IMR-90 (cell line): ENCODE results near the gene C5AR2. TPM values are rescaled to one million over a fixed set of nuclear protein-coding genes. Genes with fewer than 3 reads are reported as not detected.

Source experiments
- ATAC-seq: fragments of 200-7000 bp; cut with Tn5 transposase; 2 replicates; pipeline ENCODE4 v1.9.1; 2020; ENCODE audit warnings: low read depth, mild to moderate bottlenecking, moderate library complexity
- Bru-seq: library from RNA; stranded (reverse); fragments of 400-500 nt; gene quantifications from one replicate; lab custom pipeline; 2021; lab: Mats Ljungman, UMichigan
- BruChase-seq, 2 experiments: library from RNA; stranded (reverse); fragments of 400-500 nt; gene quantifications; one replicate each; lab custom pipeline; 2021; lab: Mats Ljungman, UMichigan
- BruUV-seq: library from RNA; stranded (reverse); fragments of 400-500 nt; replicated peaks from 2 replicates; lab custom pipeline; 2021; lab: Mats Ljungman, UMichigan
- CTCF ChIA-PET: fragments of 300-600 bp; formaldehyde crosslinking; extraction: SDS; loops from one replicate; lab custom pipeline; 2021; ENCODE audit warnings: antibody characterized with exemption; lab: Yijun Ruan, JAX
- POLR2A ChIA-PET: fragments of 300-600 bp; sonication (Branson Sonifier 250); formaldehyde crosslinking; loops from one replicate; lab custom pipeline; 2022; ENCODE audit warnings: antibody characterized with exemption; ENCODE audit not compliant: unreplicated experiment; lab: Charles Lee
- DNase-seq: peaks from one replicate; pipeline ENCODE4 v3.0.0; 2013
- H2AFZ ChIP-seq: replicated peaks from 2 replicates; pipeline ENCODE3; 2013; ENCODE audit warnings: low read length, mild to moderate bottlenecking; ENCODE audit not compliant: poor library complexity
- H2AK5ac ChIP-seq: 2 replicates; pipeline ENCODE4 v1.6.1; 2013; ENCODE audit warnings: low read depth, low read length, inconsistent platforms
- H2AK9ac ChIP-seq: replicated peaks from 2 replicates; pipeline ENCODE3; 2013; ENCODE audit warnings: mild to moderate bottlenecking, low read depth, low read length, moderate library complexity; ENCODE audit not compliant: poor library complexity
- H2BK120ac ChIP-seq: 2 replicates; pipeline ENCODE4 v1.6.1; 2013; ENCODE audit warnings: low read depth, low read length, inconsistent platforms
- H2BK15ac ChIP-seq: 3 replicates; pipeline ENCODE4 v1.6.1; 2013; ENCODE audit warnings: low read depth, low read length, inconsistent platforms
- H2BK20ac ChIP-seq: 2 replicates; pipeline ENCODE4 v1.6.1; 2013; ENCODE audit warnings: low read depth, mild to moderate bottlenecking, inconsistent platforms, low read length, moderate library complexity
- H2BK5ac ChIP-seq: 2 replicates; pipeline ENCODE4 v1.6.1; 2013; ENCODE audit warnings: mild to moderate bottlenecking, low read depth, low read length, inconsistent platforms; ENCODE audit not compliant: poor library complexity, severe bottlenecking
- H3K14ac ChIP-seq: replicated peaks from 2 replicates; pipeline ENCODE4 v1.6.1; 2013; ENCODE audit warnings: low read depth, low read length, inconsistent platforms
- H3K18ac ChIP-seq: 2 replicates; pipeline ENCODE4 v1.6.1; 2013; ENCODE audit warnings: low read depth, low read length, control low read depth
- H3K23ac ChIP-seq: 2 replicates; pipeline ENCODE4 v1.6.1; 2013; ENCODE audit warnings: low read depth, low read length, inconsistent platforms
- H3K27ac ChIP-seq: 2 replicates; pipeline ENCODE4 v1.5.1; 2013; ENCODE audit warnings: mild to moderate bottlenecking, control low read depth, low read length; ENCODE audit not compliant: insufficient read depth
- H3K27me3 ChIP-seq: 2 replicates; pipeline ENCODE4 v1.6.1; 2013; ENCODE audit warnings: low read length; ENCODE audit not compliant: control insufficient read depth, insufficient read depth
- H3K36me3 ChIP-seq: 2 replicates; pipeline ENCODE4 v1.6.1; 2013; ENCODE audit warnings: low read length, mixed read lengths; ENCODE audit not compliant: control insufficient read depth, insufficient read depth
- H3K4ac ChIP-seq: 2 replicates; pipeline ENCODE4 v1.6.1; 2013; ENCODE audit warnings: low read depth, low read length, inconsistent platforms
- H3K4me1 ChIP-seq: 2 replicates; pipeline ENCODE4 v1.6.1; 2013; ENCODE audit warnings: low read length, mixed read lengths; ENCODE audit not compliant: control insufficient read depth, insufficient read depth
- H3K4me2 ChIP-seq: 2 replicates; pipeline ENCODE4 v1.6.1; 2013; ENCODE audit warnings: low read depth, mild to moderate bottlenecking, control low read depth, low read length, moderate library complexity
- H3K4me3 ChIP-seq: 2 replicates; pipeline ENCODE4 v1.5.1; 2013; ENCODE audit warnings: low read depth, mild to moderate bottlenecking, control low read depth, low read length, moderate library complexity; ENCODE audit not compliant: insufficient read depth
- H3K56ac ChIP-seq: 2 replicates; pipeline ENCODE4 v1.6.1; 2013; ENCODE audit warnings: low read length, inconsistent platforms; ENCODE audit not compliant: insufficient read depth; ENCODE audit errors: extremely low read depth
- H3K79me1 ChIP-seq, 2 experiments: 2 replicates each; pipeline ENCODE4 v1.6.1; 2013; ENCODE audit warnings: low read length in 2 of 2, inconsistent platforms in 1 of 2, low read depth in 1 of 2
- H3K9ac ChIP-seq: 2 replicates; pipeline ENCODE4 v1.6.1; 2013; ENCODE audit warnings: low read depth, low read length, control low read depth
- H3K9me1 ChIP-seq: 2 replicates; pipeline ENCODE4 v1.6.1; 2013; ENCODE audit warnings: low read length, inconsistent platforms; ENCODE audit not compliant: insufficient read depth
- H3K9me3 ChIP-seq: 2 replicates; pipeline ENCODE4 v1.6.1; 2013; ENCODE audit warnings: low read length; ENCODE audit not compliant: control insufficient read depth, insufficient read depth
- H4K20me1 ChIP-seq: 2 replicates; pipeline ENCODE4 v1.6.1; 2013; ENCODE audit warnings: low read length, inconsistent platforms; ENCODE audit not compliant: insufficient read depth
- H4K5ac ChIP-seq: 2 replicates; pipeline ENCODE4 v1.6.1; 2013; ENCODE audit warnings: mild to moderate bottlenecking, low read depth, low read length, control low read depth
- H4K8ac ChIP-seq, 2 experiments: 2 replicates each; pipeline ENCODE4 v1.6.1; 2013; ENCODE audit warnings: low read depth in 2 of 2, low read length in 2 of 2, control low read depth in 1 of 2, inconsistent platforms in 1 of 2
- H4K91ac ChIP-seq: 2 replicates; pipeline ENCODE4 v1.6.1; 2013; ENCODE audit warnings: low read depth, low read length, inconsistent platforms; ENCODE audit not compliant: insufficient read depth
- FOS ChIP-seq: fragments of 150-350 bp; IDR thresholded peaks from 2 replicates; pipeline ENCODE4 v1.6.1; 2016; ENCODE audit warnings: low read depth, low read length
- NFE2L2 ChIP-seq: fragments of 150-350 bp; IDR thresholded peaks from 2 replicates; pipeline ENCODE4 v1.6.1; 2016; ENCODE audit warnings: low read depth, mild to moderate bottlenecking, low read length
- WGBS, 2 experiments: methylation state at CpG; one replicate each; pipeline versions ENCODE4 v1.1.5 to v1.1.7; 2013; ENCODE audit warnings: missing lambda C conversion rate in 2 of 2; ENCODE audit not compliant: insufficient read length in 1 of 2; ENCODE audit errors: extremely low coverage in 2 of 2; 5-methylcytosine and 5-hydroxymethylcytosine counted together
- dilution Hi-C: fragments of 300-500 bp; cut with HindIII; formaldehyde crosslinking; loops from one replicate; pipeline ENCODE4 v1.14.3; 2018; ENCODE audit warnings: low sequenced_read_pairs; ENCODE audit not compliant: unreplicated experiment
- in situ Hi-C: fragments of 300-500 bp; cut with MboI; formaldehyde crosslinking; loops from 3 replicates; pipeline ENCODE4 v1.14.3; 2019; ENCODE audit warnings: low sequenced_read_pairs, inconsistent platforms, mixed read lengths
- intact Hi-C: fragments of 100-400 bp; cut with micrococcal nuclease; formaldehyde crosslinking; loops from 2 replicates; pipeline ENCODE4 v1.10.0; 2022
- long read RNA-seq: library from polyadenylated mRNA; unstranded; transcript quantifications from one replicate; pipeline ENCODE4 v2.0.0, GENCODE V29; 2021; ENCODE audit not compliant: unreplicated experiment
- polyA plus RNA-seq, 3 experiments: library from polyadenylated mRNA; depleted of rRNA; stranded (reverse); fragments of >200 nt; gene quantifications; 2 replicates each; pipeline ENCODE4 v1.2.3, GENCODE V29; 2012; ENCODE audit warnings: low replicate concordance in 1 of 3
- total RNA-seq: library from RNA; depleted of rRNA; stranded (reverse); fragments of >200 nt; gene quantifications from 2 replicates; pipeline ENCODE4 v1.2.3, GENCODE V29; 2012; rRNA removed
- TF ChIP-seq, protein P1 (sequence below): fragments of 150-350 bp; IDR thresholded peaks from 2 replicates; pipeline ENCODE4 v1.6.1; 2017; ENCODE audit warnings: mild to moderate bottlenecking, antibody characterized with exemption, low read length, low read depth

Gene C5AR2
- total RNA-seq = under 0.01 TPM in 1 of 2 replicates, not detected in the other
- not detected in 2 replicates for polyA plus RNA-seq (2012; rRNA removed)
- 0.11 TPM in 1 of 2 replicates, not detected in the other for polyA plus RNA-seq (2012; cell fraction: cytosol; rRNA removed)
- 0.03 and 0.05 TPM in 2 replicates for polyA plus RNA-seq (2012; cell fraction: nucleus; rRNA removed; ENCODE audit: low replicate concordance)
- not detected for Bru-seq, nascent RNA
- percentile 4 among the genes with signal in this experiment for BruChase-seq, experiment 1, labeled RNA remaining after a 6-hour chase
- percentile 13 among the genes with signal in this experiment for BruChase-seq, experiment 2, labeled RNA remaining after a 2-hour chase
- long read RNA-seq = 0 reads

DNA sequence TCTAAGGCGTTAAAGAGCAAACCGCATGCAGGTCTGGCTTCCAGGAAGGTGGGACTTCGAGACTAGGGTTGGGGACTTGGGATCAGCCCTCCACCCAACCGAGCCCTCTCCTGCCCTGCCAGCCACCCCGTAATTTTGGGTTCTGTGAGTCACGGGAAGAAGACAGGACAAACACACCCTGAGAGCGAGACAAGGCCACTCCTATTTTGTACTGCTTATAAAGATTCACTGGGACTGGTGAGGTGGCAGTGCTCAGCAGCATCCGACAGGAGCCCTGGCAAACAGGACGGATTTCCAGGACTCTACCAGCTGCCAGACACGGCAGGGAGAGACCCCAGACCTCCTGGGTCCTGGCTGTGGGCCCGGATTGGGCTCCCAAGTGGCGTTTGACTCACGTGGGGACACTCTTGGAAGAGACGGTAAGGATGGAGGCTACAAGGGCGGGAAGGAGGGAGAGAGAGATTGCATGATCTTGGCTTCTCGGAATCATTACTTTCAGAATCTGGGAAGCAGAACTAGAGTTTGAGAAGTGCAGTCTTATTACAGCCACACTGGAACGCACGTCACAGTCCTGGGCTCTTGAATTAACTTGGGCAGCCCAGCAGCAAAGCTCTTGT, at the start of gene C5AR2:
C5AR2 (plus strand) TSS at position 245 of the 617 bp plus-strand sequence. CDS start 8,625 bp downstream, outside the sequence.
- Histone ChIP-seq H3K36me3 (no peaks in the 10 kb centered on the region), H4K5ac (no peak within 1 kb of the TSS), H3K4ac (peak within 1 kb of the TSS; percentile 69), H3K56ac (no peak within 1 kb of the TSS), H3K9me3 (no peaks in the 10 kb centered on the region), H3K4me3 (no peak within 1 kb of the TSS), H3K4me2 (no peak within 1 kb of the TSS), H3K79me1 (no peaks in the 10 kb centered on the region), H2BK5ac (no peak within 1 kb of the TSS), H3K9me1 (0 out of 2 replicates have a peak, but pooled peaks cover 5% of the 10 kb centered on the region), H3K27ac (no peak within 1 kb of the TSS), H4K91ac (no peak within 1 kb of the TSS; the same call in 1 of the 2 replicates), H3K18ac (no peak within 1 kb of the TSS), H2BK20ac (peak within 1 kb of the TSS; percentile 47; the same call in 1 of the 2 replicates), H3K27me3 (no peaks in the 10 kb centered on the region), H3K9ac (no peak within 1 kb of the TSS), H2BK120ac (peak within 1 kb of the TSS; percentile 56), H2AK5ac (peak within 1 kb of the TSS; percentile 29; the same call in 1 of the 2 replicates), H2BK15ac (peak within 1 kb of the TSS; percentile 84; the same call in 1 of the 3 replicates), H3K4me1 (peaks cover 3% of the 10 kb centered on the region; the same call in 1 of the 2 replicates), H4K20me1 (no peaks in the 10 kb centered on the region), H2AK9ac (peak within 1 kb of the TSS; percentile 39), H4K8ac (peak within 1 kb of the TSS in 1 of 2 experiments; percentile 51; a peak in 1 of 4 replicates), H3K23ac (no peak within 1 kb of the TSS; the same call in 1 of the 2 replicates), H3K14ac (peak within 1 kb of the TSS; percentile 52; the same call in 1 of the 2 replicates), H2AFZ (peak within 1 kb of the TSS; percentile 86)
- ChIA-PET CTCF (interaction anchor here (0.6 kb wide), 1 partner anchor 10 kb away, joined by 5 read pairs; no protein-coding TSS in a partner anchor), POLR2A (no interaction called here)
- intact Hi-C loops = no loop called here
- ATAC-seq (no peak), DNase-seq (no peak)
- BruUV-seq = no TSS peak
- dilution Hi-C loops = no loop called here
- in situ Hi-C loops = no loop called here
- TF ChIP-seq, protein P1, sequence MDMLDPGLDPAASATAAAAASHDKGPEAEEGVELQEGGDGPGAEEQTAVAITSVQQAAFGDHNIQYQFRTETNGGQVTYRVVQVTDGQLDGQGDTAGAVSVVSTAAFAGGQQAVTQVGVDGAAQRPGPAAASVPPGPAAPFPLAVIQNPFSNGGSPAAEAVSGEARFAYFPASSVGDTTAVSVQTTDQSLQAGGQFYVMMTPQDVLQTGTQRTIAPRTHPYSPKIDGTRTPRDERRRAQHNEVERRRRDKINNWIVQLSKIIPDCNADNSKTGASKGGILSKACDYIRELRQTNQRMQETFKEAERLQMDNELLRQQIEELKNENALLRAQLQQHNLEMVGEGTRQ = no peak
- TF ChIP-seq NFE2L2 (no peak), FOS (no peak)
- WGBS, 2 experiments = 70% methylated on average over 4 of the region's 18 CpGs; no CpG with 5 or more reads in 1 of the 2 experiments
